HG02885 (cell line): ENCODE results near the gene NID1.
"Not testable (repeated sequence)": the region's sequence is repeated elsewhere in the genome, so short reads cannot be mapped to it uniquely, and the experiment has no call there.

Source experiments
- ATAC-seq: cut with Tn5 transposase; IDR thresholded peaks from one replicate; pipeline ENCODE4 v1.9.1; 2021; ENCODE audit warnings: mild to moderate bottlenecking; ENCODE audit not compliant: unreplicated experiment, poor library complexity

The NID1 gene

DNA sequence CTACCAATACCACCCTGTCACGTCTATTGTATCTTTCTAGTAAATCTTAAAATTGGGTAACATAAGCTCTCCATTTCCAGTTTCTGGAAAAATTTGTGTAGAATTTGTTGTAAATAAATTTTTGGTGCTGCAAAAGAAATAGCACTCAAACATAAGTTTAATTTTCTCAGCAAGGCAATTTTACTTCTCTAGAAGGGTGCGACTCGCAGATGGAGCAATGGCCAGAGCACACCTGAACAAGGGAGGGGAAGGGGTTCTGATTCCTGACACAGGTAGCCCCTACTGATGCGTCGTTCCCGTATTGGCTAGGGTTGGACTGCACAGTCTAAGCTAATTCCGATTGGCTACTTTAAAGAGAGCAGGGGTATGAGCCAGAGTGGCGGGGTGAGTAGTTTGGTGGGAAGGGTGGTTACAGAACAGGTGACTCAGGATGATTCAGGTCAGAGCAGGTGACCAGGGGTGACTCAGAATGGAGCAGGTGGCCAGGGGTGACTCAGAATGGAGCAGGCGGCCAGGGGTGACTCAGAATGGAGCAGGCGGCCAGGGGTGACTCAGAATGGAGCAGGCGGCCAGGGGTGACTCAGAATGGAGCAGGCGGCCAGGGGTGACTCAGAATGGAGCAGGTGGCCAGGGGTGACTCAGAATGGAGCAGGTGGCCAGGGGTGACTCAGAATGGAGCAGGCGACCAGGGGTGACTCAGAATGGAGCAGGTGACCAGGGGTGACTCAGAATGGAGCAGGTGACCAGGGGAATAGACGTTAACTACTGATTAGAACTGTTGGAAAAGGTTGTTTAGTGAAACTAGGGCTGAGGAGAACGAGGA lies 32.0 kb upstream of the NID1 start:
- peak; percentile 68 for ATAC-seq

DNA sequence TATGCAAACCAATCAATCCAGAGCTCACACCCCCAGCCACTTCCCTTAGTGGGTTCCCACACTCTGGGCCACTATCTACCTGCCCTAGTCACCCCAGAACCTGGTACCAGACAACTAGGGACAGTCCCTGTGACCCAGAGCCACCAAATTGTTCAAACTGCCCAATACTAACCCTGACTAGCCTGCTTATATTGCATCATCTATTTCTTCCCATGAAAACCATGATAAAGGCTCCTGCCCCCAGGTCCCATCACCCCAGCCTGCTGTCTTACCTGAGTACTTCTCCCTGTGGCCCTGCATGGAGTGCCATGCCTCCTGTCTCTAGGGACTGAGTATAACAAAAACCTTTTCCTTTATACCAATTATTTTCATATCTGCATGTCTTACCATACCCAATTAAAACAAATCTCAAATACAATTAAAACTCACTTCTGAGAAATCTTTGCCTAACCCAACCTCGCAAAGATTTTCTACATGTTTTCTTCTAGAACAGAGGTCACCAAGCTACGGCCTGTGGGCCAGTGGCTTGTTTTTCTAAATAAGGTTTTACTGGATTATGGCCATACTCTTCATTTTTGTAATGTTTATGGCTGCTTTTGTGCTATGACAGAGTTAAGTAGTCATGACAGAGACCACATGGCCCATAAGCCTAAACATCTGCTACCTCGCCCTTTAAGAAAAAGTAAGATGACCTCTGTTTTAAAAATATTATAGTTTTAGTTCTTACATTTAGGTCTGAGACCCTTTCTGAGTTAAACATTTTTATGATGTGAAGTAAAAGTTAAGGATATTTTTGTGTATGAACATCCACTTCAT lies 31.0 kb upstream of the NID1 start:
- ATAC-seq, result no peak

DNA sequence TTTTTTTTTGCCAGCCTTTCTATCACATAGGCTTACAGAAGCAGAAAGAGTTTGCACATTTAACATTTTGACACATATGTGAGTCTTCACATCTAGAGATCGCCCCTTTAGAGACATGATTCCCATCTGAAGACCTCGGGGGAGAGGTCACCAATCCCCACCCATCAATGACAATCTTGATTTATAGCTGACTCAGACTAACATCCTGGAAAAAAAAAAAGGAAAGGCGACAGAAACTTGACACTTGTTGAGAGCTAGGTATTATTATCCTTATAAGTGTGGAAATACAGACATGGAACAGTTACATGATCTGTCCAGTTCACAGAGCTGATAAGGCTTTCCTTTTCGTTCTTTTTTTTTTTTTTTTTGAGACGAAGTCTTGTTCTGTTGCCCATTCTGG lies 28.0 kb upstream of the NID1 start:
- no peak for ATAC-seq

DNA sequence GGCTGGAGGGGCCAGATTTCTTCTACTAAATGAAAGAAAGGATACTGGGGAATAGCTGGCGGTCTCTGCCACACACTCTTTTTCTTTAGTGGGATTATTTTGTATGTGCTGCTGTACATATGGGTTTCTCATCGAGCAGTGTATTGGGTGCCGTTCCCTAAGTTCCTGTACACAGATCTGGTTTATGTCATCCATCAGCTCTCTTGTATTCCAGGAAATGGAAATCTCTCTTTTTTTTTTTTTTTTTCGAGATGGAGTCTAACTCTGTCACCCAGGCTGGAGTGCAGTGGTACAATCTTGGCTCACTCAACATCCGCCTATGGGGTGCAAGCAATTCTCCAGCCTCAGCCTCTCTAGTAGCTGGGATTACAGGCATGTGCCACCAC lies 27.0 kb upstream of the NID1 start:
- no peak for ATAC-seq

DNA sequence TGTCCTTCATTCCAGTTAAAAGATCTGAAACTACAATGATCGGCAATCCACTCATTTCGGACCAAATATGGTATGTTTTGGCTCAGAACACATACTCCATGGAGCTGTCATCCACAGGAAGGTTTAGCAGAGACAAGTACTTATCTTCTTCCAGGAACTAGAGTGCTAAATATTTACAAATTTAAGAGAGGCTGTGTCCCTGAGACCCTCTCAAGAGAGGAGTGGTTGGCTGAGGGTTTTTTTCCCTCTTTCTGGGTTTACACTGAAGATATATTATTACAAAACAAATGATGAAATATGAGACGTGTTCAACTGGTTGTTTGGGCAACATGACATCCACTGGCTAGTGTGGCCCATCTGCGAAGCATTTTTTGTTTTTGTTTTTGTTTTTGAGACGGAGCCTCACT lies 25.9 kb upstream of the NID1 start:
- no peak for ATAC-seq

DNA sequence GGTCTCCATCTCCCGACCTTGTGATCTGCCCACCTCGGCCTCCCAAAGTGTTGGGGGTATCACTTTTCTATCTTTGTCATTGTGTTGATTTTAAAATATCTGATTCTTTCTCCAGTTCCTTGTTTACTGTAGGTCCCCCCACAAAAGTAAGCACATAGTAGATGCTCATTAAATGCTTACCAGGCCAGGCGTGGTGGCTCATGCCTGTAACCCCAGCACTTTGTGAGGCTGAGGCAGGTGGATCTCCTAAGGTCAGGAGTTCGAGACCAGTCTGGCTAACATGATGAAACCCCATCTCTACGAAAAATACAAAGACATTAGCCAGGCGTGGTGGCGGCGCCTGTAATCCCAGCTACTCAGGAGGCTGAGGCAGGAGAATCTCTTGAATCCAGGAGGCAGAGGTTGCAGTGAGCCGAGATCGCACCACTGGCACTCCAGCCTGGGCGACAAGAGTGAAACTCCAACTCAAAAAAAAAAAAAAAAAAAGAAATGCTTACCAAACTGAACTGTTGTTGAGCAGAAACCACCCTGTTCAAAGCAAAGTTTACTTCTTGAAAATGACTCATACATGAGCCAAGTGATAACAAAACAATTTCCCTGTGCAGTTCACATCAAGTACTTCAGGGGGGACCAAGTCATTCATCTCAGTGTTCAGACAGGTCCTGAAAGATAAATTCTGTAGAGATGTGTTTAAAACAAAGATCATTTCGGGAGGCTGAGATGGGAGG lies 24.3 kb upstream of the NID1 start:
- ATAC-seq, result no peak

DNA sequence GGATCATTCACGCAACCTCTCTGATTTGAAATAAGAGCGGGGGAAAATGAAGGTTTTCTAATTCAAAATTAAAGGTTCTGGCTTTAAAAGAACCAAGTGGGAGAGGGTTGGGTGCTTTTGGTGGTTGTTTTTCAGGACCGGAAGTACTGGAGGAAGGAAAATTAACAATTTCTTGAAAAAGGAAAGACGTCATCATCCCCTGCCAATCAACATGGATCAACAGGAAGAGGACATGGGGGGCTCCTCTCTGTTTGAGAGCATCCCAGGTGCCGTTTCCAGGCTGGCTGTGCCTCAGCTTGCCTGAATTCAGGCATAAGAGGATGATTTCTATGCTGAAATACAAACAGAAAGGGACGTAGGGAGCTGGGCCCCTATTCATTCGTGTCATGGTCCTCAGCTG lies 21.6 kb upstream of the NID1 start:
- no peak for ATAC-seq

DNA sequence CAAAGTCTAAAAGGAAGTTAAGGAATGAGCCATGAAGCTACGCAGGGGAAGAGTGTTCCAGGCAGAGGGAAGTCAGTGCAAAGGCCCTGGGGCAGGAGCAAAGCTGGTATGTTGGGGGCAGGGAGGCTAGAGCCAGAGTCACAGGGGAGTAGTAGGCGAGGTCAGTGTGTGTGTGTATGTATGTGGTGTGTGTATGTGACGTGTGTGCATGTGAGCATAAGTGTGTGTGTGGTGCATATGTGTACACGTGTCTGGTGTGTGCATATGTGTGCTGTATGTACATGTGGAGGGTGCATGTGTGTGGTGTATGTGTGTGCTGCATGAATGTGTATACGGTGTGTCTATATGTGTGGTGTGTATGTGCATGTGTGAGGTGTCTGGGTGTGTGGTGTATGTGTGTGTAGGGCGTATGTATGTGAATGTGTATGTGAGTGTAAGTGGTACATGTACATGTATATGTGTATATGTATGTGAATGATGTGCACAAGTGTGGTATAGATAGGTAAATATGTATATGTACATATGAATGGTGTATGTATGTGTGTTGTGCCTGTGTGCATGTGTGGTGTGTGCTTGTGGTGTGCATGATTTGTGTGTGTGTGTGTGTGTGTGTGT lies 20.8 kb upstream of the NID1 start:
- no peak for ATAC-seq

DNA sequence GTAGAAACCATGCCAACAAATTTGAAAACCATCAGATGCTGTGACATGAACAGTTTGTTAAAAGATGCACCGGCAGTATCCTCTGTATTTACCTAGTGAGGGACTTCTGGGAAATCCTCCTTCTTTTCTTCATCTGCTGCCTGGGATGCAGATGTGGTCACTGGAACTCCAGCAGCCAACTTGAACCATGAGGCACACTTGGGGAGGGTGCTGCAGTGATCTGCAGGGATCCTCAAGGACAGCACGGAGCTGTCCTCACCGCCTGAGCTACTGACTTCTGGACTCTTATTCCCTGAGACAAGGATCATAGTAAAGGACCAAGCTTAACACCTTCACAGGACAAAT lies 19.5 kb upstream of the NID1 start:
- no peak for ATAC-seq

DNA sequence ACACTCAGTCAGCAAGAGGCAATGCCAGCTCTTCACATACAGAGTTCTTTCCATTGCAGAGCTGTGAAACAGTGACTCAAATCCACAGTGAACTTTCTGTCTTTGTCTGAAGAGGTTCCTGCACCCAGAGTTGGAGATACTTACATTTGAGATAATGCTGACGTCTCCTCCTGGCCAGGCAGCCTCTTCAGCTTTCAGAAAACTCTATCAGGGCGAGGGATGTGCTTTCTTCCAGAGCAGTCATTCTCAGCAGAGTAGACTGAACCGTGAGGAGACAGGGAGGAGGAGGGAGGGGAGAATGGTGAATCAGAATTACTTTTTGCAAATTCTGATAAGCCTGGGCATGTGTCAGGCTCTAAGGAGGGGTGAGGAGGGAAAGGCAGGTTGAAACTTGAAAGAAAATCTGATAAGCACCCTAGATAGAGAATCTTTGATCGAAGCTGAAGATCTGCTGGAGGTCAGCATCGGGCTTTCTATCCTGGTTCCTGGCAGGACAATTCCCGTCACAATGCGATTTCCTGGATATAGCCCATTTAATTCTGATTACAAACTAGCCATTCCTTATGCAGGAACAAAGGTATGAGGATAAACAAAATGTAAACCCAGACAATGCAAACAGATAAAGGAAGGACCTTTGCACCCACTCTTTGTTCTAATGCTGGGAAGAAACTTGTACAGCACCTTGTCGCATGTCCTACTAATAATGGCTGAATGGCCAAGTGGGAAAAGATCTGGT lies 18.9 kb upstream of the NID1 start:
- no peak for ATAC-seq

DNA sequence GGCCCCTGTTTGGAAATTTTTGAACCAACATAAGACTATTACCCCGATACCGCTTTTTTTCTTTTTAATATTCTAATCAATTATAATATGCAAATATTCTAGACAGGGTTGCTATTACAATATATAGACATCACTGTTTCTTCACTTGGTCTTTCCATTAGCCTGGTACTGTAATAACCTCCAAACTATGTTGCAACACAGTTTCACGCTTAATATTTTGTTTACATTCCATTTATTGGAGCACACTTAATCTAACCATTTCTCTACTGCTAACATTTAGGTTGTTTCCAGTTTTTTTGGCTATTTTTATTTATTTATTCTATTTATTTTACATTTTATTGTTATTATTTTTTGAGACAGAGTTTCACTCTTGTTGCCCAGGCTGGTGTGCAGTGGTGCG lies 17.6 kb upstream of the NID1 start:
- ATAC-seq, result no peak

DNA sequence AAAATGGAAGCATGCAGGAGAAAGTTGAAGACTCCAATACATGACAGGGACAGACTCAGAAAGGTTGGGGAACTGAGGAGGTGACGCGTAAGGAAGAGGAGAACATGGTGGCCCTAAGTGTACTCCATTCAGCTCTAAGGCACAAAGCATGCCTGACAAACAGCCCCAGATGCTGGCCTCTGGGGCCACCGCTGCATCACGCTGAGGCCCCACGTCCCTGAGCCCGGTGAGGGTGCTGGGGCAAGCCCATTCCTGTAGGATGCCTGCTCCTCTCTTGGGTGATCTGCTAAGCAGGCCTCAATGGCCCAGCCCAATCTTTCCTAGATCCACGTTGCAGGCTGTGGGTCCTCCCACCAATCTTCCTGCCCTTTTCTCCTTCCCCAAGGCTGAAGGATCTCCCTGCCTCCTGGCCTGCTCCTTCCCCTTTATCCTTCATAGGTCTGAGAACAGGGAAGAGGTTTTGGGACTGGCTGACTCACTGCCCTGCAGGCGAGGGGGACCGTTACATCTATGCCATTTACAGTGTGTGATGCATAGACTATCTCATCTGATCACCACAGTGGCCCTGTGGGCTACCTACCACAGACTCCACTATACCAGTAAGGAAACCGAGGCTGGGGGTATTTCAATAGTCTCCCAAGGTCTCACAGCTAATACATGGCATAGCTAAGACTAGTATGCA lies 16.8 kb upstream of the NID1 start:
- no peak for ATAC-seq

DNA sequence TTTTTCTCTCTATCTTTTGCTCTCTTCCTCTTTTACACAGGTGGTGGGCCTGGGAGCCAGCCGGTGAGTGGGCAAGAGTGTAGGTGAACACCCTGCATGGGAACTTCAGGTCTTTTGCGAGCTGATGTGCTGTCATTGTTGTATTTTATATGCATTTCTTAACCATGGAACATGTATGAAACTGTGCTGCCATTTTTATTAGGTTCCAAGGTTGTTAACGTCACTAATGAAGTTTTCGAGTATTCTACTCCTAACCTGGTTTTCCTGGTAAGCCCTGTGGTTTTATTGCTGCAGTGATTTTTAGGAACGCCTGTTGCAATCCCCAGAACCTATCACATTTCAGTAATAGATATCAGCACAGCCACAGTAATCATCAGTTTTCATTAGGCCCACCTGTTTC lies 14.8 kb upstream of the NID1 start:
- ATAC-seq, result no peak

DNA sequence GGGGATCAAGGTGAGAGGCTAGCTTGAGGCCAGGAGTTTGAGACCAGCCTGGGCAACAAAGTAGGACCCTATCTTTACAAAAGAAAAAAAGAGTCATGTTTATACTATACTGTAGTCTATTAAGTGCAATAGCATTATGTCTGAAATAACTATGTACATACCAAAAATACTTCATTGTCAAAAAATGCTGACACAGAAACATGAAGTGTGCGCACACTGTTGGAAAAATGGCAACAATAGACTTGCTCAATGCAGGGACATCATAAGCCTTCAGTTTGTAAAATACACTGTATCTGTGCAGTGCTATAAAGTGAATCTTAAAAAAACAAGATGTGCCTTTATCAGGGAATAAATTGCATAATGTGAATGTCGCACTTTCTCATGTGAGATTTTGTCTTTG lies 14.1 kb upstream of the NID1 start:
- ATAC-seq, result no peak

DNA sequence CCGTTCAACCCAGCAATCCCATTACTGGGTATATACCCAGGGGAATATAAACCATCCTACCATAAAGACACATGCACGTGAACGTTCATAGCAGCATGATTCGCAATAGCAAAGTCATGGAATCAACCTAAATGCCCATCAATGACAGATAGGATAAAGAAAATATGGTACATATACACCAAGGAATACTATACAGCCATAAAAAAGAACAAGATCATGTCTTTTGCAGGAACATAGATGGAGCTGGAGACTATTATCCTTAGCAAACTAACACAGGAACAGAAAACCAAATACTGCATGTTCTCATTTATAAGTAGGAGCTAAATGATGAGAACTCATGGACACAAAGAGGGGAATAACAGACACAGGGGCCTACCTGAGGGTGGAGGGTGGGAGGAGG lies 13.2 kb upstream of the NID1 start:
- ATAC-seq, result not testable (repeated sequence)

DNA sequence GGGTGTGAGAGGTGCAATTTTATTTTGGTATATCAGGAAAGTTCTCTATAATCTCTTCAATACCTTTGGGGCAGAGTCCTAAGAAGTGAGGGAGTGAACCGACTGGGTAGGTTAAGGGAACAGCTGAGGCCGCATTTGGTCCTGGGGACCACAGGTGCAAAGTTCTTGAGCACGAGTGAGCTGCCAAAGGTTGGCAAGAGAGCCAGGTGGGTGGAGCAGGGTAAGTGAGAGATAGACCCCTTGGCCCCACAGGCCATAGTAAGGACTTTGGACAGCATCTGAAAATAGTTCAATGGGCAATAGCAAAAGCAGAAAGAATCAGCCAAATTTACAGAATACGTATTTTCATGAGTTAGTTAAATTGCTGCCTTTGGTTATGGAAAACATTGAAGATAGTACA lies 11.0 kb upstream of the NID1 start:
- ATAC-seq, result no peak

DNA sequence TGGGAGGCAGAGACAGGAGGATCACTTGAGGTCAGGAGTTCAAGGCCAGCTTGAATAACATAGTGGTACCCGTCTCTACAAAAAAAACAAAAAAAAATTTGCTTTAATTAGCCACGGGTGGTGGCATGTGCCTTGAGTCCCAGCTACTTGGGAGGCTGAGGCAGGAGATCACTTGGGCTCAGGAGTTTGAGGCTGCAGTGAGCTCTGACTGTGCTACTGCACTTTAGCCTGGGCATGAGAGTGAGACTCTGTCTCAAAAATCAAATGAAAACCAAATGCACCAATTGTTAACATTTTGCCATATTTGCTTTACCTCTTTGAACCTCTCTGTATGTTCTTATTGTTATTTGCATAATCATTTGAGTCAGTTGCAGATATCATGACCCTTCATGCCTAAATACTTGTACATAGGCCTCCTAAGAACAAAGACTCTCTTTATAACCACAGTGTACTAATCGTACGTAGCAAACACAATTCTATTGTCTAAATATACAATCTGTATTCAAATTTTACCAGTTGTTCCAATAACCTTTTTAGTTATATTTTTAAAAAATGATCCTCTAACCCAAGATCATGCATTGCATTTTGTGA lies 8.5 kb upstream of the NID1 start:
- ATAC-seq, result no peak

DNA sequence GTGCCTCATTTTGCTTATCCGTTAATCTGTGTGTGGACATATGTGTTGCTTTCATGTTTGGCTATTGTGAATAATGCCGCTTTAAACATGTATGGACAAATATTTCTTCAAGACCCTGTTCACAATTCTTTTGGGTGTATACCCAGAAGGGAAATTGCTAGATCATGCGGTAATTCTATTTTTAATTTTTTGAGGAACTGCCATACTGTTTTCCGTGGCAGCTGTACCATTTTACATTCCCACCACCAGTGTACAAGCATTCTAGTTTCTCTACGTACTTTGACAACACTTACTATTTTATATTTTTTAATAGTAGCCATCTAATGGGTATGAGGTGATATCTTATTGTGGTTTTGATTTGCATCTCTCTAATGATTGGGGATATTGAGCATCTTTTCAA lies 7.1 kb upstream of the NID1 start:
- no peak for ATAC-seq

DNA sequence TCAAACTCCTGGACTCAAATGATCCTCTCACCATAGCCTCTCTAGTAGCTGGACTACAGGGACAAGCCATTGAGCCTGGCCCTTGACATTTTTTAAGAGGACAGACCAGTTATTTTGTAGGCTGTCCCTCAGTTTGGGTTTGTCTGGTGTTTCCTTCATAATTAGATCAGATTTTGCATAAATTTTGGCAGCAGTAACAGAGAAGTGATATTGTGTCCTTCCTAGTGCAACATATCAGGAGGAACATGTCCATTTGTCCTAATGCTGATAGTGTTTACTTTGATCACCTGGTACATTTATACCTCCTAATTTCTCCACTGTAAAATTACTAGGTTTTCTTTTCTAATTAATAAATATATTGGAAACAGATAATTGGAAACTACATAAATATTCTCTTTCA lies 5.9 kb upstream of the NID1 start:
- ATAC-seq, result no peak
